Activated naive CD4-positive, alpha-beta T cell treated with anti-CD3 and anti-CD28 coated beads, Interleukin-2, amount 10 ng/mL, durations not matched to agents 7 days and 5 days (primary cell): ENCODE results near the gene CPSF7.

Source experiments
- CTCF ChIA-PET: fragments of 350-600 bp; sonication (Branson Sonifier 250); formaldehyde crosslinking; loops from one replicate; lab custom pipeline; 2021; ENCODE audit warnings: antibody characterized with exemption; lab: Charles Lee
- DNase-seq: peaks from one replicate; pipeline ENCODE4 v3.0.0-alpha.2; 2020
- H3K27ac Mint-ChIP-seq: one replicate; pipeline ENCODE4 v1.8.0; 2021; ENCODE audit warnings: mild to moderate bottlenecking, moderate library complexity, mixed read lengths
- H3K27me3 Mint-ChIP-seq: one replicate; pipeline ENCODE4 v1.8.0; 2021; ENCODE audit warnings: mild to moderate bottlenecking, mixed read lengths
- H3K36me3 Mint-ChIP-seq: one replicate; pipeline ENCODE4 v1.8.0; 2021; ENCODE audit warnings: mixed read lengths
- H3K4me1 Mint-ChIP-seq: one replicate; pipeline ENCODE4 v1.8.0; 2021; ENCODE audit warnings: mixed read lengths
- H3K4me3 Mint-ChIP-seq: one replicate; pipeline ENCODE4 v1.8.0; 2021; ENCODE audit warnings: mild to moderate bottlenecking, moderate library complexity, mixed read lengths
- H3K9me3 Mint-ChIP-seq: one replicate; pipeline ENCODE4 v1.8.0; 2021; ENCODE audit warnings: mixed read lengths

CPSF7 gene

DNA sequence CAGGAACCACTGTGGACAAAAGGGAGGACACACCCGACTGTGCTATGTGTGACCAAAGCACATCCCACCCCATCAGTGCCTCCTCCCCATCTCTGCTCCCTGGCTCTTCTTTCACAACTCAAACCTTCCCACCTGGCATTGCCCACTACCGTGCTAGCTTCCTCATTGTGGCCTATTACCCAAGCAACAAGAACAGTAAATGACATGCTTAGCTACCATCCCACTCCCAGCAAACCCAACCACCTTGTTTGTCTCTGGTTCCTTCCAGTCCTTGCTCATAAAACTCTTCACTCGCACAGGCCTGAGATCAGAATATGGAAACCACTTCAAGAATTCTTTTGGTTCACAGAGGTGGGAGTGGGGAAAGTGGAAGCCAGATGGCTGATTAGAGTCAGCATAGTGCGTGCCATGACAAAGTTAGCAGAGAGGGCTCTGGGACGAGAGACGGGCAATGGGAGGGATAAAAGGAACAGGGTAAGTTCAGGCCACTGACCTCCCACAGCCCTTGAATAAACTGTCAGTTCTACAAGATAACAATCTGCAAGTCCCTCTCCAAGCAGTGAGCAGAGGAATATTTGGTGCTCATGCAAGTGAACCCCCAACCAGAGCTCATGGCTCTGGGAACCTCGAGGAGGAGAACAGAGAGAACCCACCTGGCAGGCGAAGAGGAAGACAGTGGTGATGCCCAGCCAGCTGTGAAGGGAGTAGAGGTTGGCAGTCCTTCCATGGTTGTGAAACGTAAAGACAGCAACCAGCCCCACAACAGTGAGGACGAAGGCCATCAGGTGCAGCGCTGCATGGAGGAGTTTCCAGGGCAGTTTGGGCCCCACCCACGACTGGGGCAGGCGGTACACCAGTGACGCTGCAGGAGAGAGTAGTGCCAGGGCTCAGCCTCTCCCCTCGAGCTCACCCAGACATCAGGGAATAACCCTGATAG is 76.4 kb downstream of the CPSF7 start:
- peaks cover 27% of the 10 kb centered on the region for H3K36me3 Mint-ChIP-seq
- H3K27ac Mint-ChIP-seq = no peak overlapping the region
- no peak for DNase-seq
- H3K4me3 Mint-ChIP-seq = no peak overlapping the region
- no peaks in the 10 kb centered on the region for H3K27me3 Mint-ChIP-seq
- CTCF ChIA-PET = interaction anchor here (0.8 to 3.4 kb wide), 3 partner anchors 17 to 82 kb away, joined by 3 to 18 read pairs (median 3); no protein-coding TSS in a partner anchor
- H3K9me3 Mint-ChIP-seq = no peaks in the 10 kb centered on the region
- peaks cover 11% of the 10 kb centered on the region for H3K4me1 Mint-ChIP-seq
